GM12873 (cell line): ENCODE data around the gene CEP68.

ENCODE experiments used
- CTCF ChIP-seq: IDR thresholded peaks from 2 replicates; pipeline ENCODE4 v1.5.1; 2012; ENCODE audit warnings: low read depth, mild to moderate bottlenecking, moderate library complexity, low read length, control low read depth; ENCODE audit not compliant: insufficient read depth; ENCODE audit errors: missing control alignments

Gene CEP68

GRCh38 chr2:65071499-65072180 lies 15.4 kb downstream of the CEP68 start:
- peak; percentile 32 for TF ChIP-seq CTCF

DNA sequence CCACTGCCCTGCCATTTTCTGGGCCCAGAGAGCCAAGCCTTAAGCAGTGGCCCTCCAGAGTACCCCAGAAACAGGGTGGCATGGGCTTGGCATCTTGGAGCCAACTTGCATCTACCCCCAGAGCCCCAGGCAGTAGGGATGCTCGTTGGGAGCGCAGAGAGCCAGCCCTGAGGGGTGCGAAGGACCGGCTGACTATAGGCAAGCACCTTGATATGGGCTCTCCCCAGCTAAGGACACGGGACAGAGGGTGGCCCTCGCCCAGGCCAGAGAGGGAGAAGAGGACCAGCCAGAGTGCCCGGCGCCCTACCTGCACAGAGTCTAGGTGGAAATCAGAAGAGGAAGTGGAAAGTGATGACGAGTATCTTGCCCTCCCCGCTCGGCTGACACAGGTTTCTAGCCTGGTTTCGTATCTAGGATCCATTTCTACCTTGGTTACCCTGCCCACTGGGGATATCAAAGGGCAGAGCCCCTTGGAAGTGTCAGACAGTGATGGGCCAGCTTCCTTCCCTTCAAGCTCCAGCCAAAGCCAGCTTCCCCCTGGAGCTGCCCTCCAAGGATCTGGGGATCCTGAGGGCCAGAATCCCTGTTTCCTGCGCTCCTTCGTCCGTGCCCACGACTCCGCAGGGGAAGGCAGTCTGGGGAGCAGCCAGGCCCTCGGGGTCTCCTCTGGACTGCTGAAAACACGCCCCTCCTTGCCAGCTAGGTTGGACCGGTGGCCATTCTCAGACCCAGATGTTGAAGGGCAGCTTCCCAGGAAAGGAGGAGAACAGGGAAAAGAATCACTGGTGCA lies 16.2 kb downstream of the CEP68 start:
- no peak for TF ChIP-seq CTCF

- TF ChIP-seq CTCF: no peak
Measured at GRCh38 chr2:65073879-65074565, 17.8 kb downstream of the CEP68 start.

- no peak for TF ChIP-seq CTCF
Measured at GRCh38 chr2:65075176-65075575, 19.0 kb downstream of the CEP68 start.

GRCh38 chr2:65075605-65076344 lies 19.6 kb downstream of the CEP68 start:
- no peak for TF ChIP-seq CTCF

DNA sequence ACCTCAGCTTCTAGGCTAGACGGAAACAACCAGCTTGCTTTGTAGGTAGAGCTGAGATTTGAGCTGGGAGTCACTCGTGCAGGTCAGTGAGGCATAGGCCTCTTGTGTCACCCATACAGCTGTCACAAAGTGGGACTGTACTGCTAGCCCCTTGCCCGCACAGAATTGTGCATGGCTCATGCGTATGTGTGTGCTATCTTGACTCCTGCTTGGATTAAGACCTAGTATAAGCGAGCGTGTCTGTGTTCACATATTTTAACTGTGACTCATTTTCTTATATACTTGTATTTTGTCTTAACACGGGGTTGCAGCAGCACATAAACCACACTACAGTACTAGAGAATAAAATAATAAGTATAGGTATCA lies 20.1 kb downstream of the CEP68 start:
- no peak for TF ChIP-seq CTCF
